NT2/D1 (cell line): ENCODE results near the gene TGFBR3.

Experiments
- DNase-seq: peaks from one replicate; pipeline ENCODE4 v3.0.0-alpha.2; 2011; ENCODE audit warnings: low read depth, low spot score
- H3K27me3 ChIP-seq: 2 replicates; pipeline ENCODE4 v1.6.0; 2011; ENCODE audit warnings: mild to moderate bottlenecking; ENCODE audit not compliant: insufficient read length, insufficient read depth
- H3K36me3 ChIP-seq: 2 replicates; pipeline ENCODE4 v1.6.1; 2011; ENCODE audit warnings: mild to moderate bottlenecking, low read length, mixed read lengths; ENCODE audit not compliant: insufficient read depth, insufficient read length
- H3K4me1 ChIP-seq: 2 replicates; pipeline ENCODE4 v1.5.1; 2011; ENCODE audit not compliant: insufficient read depth, insufficient read length
- H3K4me3 ChIP-seq: 2 replicates; pipeline ENCODE4 v1.5.1; 2011; ENCODE audit warnings: low read depth; ENCODE audit not compliant: insufficient read length
- H3K9ac ChIP-seq: 2 replicates; pipeline ENCODE4 v1.6.0; 2011; ENCODE audit warnings: low read depth; ENCODE audit not compliant: insufficient read length
- H3K9me3 ChIP-seq: 2 replicates; pipeline ENCODE4 v1.5.1; 2011; ENCODE audit warnings: mild to moderate bottlenecking, low read length; ENCODE audit not compliant: insufficient read depth
- SUZ12 ChIP-seq: IDR thresholded peaks from 2 replicates; pipeline ENCODE4 v1.6.1; 2011; ENCODE audit not compliant: insufficient read length, insufficient read depth; ENCODE audit errors: extremely low read depth
- YY1 ChIP-seq: IDR thresholded peaks from 2 replicates; pipeline ENCODE4 v1.6.1; 2011; ENCODE audit not compliant: insufficient read length, insufficient read depth
- ZNF274 ChIP-seq: IDR thresholded peaks from 2 replicates; pipeline ENCODE4 v1.6.1; 2011; ENCODE audit warnings: mild to moderate bottlenecking, low read depth, low read length

Gene TGFBR3

GRCh38 chr1:91697416-91697815 lies 188.5 kb downstream of the TGFBR3 start:
- H3K4me1 ChIP-seq = no peaks in the 10 kb centered on the region
- no peaks in the 10 kb centered on the region for H3K36me3 ChIP-seq
- no peaks in the 10 kb centered on the region for H3K9me3 ChIP-seq
- DNase-seq = no peak
- H3K27me3 ChIP-seq = no peaks in the 10 kb centered on the region
- no peak overlapping the region for H3K9ac ChIP-seq
- TF ChIP-seq YY1 (no peak), ZNF274 (no peak), SUZ12 (no peak)
- H3K4me3 ChIP-seq = no peak overlapping the region

GRCh38 chr1:91696321-91696720 lies 189.6 kb downstream of the TGFBR3 start:
- H3K27me3 ChIP-seq = no peaks in the 10 kb centered on the region
- H3K9ac ChIP-seq = no peak overlapping the region
- no peaks in the 10 kb centered on the region for H3K4me1 ChIP-seq
- H3K36me3 ChIP-seq = no peaks in the 10 kb centered on the region
- H3K9me3 ChIP-seq = no peaks in the 10 kb centered on the region
- H3K4me3 ChIP-seq = no peak overlapping the region
- no peak for TF ChIP-seq ZNF274
- no peak for TF ChIP-seq SUZ12
- no peak for TF ChIP-seq YY1
- DNase-seq = no peak

GRCh38 chr1:91693557-91693956 lies 192.4 kb downstream of the TGFBR3 start:
- Histone ChIP-seq H3K4me1 (no peaks in the 10 kb centered on the region), H3K9ac (no peak overlapping the region), H3K27me3 (no peaks in the 10 kb centered on the region), H3K4me3 (no peak overlapping the region), H3K36me3 (no peaks in the 10 kb centered on the region), H3K9me3 (no peaks in the 10 kb centered on the region)
- no peak for DNase-seq
- TF ChIP-seq YY1 (no peak), SUZ12 (no peak)

GRCh38 chr1:91691525-91691924 lies 194.4 kb downstream of the TGFBR3 start:
- H3K4me3 ChIP-seq = no peak overlapping the region
- TF ChIP-seq YY1 (no peak), SUZ12 (no peak), ZNF274 (no peak)
- H3K9me3 ChIP-seq = no peaks in the 10 kb centered on the region
- no peaks in the 10 kb centered on the region for H3K27me3 ChIP-seq
- H3K9ac ChIP-seq = no peak overlapping the region
- DNase-seq = no peak
- H3K4me1 ChIP-seq = no peaks in the 10 kb centered on the region
- no peaks in the 10 kb centered on the region for H3K36me3 ChIP-seq

- Histone ChIP-seq H3K4me3 (no peak overlapping the region), H3K9me3 (no peaks in the 10 kb centered on the region), H3K9ac (no peak overlapping the region), H3K27me3 (no peaks in the 10 kb centered on the region), H3K36me3 (no peaks in the 10 kb centered on the region), H3K4me1 (no peaks in the 10 kb centered on the region)
- no peak for DNase-seq
- TF ChIP-seq ZNF274 (no peak), YY1 (no peak), SUZ12 (no peak)
These were observed 196.1 kb downstream of the TGFBR3 start for GRCh38 chr1:91689641-91690481.

- DNase-seq = no peak
- no peak overlapping the region for H3K4me3 ChIP-seq
These were observed 198.5 kb downstream of the TGFBR3 start for GRCh38 chr1:91687452-91687851.

GRCh38 chr1:91685994-91686393 lies 200.0 kb downstream of the TGFBR3 start:
- TF ChIP-seq YY1 = no peak
- no peak for TF ChIP-seq SUZ12
- no peak for TF ChIP-seq ZNF274
- H3K27me3 ChIP-seq = no peaks in the 10 kb centered on the region
- no peak overlapping the region for H3K9ac ChIP-seq
- H3K9me3 ChIP-seq = no peaks in the 10 kb centered on the region
- no peak for DNase-seq
- H3K36me3 ChIP-seq = no peaks in the 10 kb centered on the region
- H3K4me1 ChIP-seq = peaks cover 6% of the 10 kb centered on the region
- no peak overlapping the region for H3K4me3 ChIP-seq

More at GRCh38 chr1:91687452-91687851, 198.5 kb downstream of the TGFBR3 start:
- Histone ChIP-seq H3K9me3 (no peaks in the 10 kb centered on the region), H3K9ac (no peak overlapping the region), H3K36me3 (no peaks in the 10 kb centered on the region), H3K27me3 (no peaks in the 10 kb centered on the region), H3K4me1 (peaks cover 6% of the 10 kb centered on the region)
- TF ChIP-seq SUZ12 (no peak), ZNF274 (no peak), YY1 (no peak)
